ENCODE data around the gene RCAN3.
A peak's percentile ranks its signal among the peaks of the same experiment; 100 is the strongest.

RCAN3 gene

DNA sequence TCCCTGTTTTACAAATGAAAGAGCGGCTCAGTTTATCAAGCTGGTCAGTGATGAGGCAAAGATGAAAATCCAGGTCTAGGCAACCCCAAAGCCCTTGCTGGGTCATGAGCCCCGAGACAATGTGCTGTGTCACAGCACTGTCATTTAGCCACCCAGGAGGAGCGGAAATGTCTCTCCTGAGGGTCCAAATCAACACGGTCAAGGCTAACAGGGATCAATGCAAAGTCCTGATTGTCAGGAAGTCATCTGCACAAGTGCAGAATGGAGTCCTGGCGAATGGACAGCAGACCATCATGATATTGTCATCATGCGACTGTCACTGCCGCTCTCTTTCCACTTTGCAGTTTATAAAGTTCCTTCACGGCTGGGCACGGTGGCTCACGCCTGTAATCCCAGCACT is 83.5 kb downstream of the RCAN3 start:
- DNase-seq (ENCODE audit: low read depth) = no peak
- H3K4me3 ChIP-seq (ENCODE audit: control insufficient read depth, low read depth, low read length) = no peak overlapping the region
- no peak for TF ChIP-seq CTCF (conservative IDR thresholded peaks at IDR 0.05; ENCODE audit: control insufficient read depth, insufficient read depth, low read depth, low read length)

DNA sequence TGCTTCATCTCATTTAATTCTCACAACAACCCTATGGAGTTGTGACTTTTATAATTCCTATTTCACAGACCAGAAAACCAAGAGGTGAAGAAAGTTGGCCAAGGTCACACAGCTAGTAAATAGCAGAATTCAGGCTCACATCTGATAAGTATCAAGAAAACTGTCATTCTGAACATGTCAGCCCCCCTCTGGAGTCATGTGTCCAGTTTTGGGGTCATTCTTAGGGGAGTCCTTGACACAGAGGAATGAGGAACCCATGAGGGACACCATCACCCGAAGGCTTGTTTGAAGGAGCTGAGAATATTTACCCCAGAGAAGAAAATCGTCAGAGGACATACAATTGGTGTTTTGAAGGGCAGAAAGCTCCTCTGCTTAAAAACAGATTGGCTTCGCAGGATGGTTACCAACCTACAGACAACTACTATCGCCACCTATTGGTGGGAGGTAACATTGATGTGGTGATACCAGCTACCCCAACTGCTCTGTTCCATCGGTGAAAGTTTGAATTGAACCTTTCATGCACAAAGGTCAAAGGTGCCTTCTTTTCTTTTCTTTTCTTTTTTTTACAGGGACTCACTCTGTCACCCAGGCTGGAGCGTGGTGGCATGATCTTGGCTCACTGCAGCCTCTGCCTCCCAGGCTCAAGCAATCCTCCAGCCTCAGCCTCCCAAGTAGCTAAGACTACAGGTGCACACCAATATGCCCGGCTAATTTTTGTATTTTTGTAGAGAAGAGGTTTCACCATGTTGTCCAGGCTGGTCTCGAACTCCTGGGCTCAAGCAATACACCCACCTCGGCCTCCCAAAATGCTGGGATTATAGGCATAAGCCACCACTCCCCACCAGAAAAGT is 84.6 kb downstream of the RCAN3 start:
- no peak overlapping the region for H3K4me3 ChIP-seq (ENCODE audit: control insufficient read depth, low read depth, low read length)
- DNase-seq (ENCODE audit: low read depth) = peak; percentile 56
- peak; percentile 79 for TF ChIP-seq CTCF (conservative IDR thresholded peaks at IDR 0.05; ENCODE audit: control insufficient read depth, insufficient read depth, low read depth, low read length)

- no peak for DNase-seq (ENCODE audit: low read depth)
- no peak overlapping the region for H3K4me3 ChIP-seq (ENCODE audit: control insufficient read depth, low read depth, low read length)
- TF ChIP-seq CTCF (conservative IDR thresholded peaks at IDR 0.05; ENCODE audit: control insufficient read depth, insufficient read depth, low read depth, low read length) = no peak
Measured at GRCh38 chr1:24588573-24588972, 85.9 kb downstream of the RCAN3 start.

GRCh38 chr1:24589200-24589599 is 86.6 kb downstream of the RCAN3 start:
- TF ChIP-seq CTCF (conservative IDR thresholded peaks at IDR 0.05; ENCODE audit: control insufficient read depth, insufficient read depth, low read depth, low read length) = no peak
- no peak for DNase-seq (ENCODE audit: low read depth)
- no peak overlapping the region for H3K4me3 ChIP-seq (ENCODE audit: control insufficient read depth, low read depth, low read length)
